Skeletal muscle tissue (tissue), 4 donors: Measurements from ENCODE around the gene ACSM3. TPM values are rescaled to one million over a fixed set of nuclear protein-coding genes. Genes with fewer than 3 reads are reported as not detected.

Experiments used
- H3K27ac ChIP-seq: one replicate; pipeline ENCODE4 v1.7.0; 2013; ENCODE audit warnings: mild to moderate bottlenecking, low read depth, low read length, inconsistent platforms
- H3K27me3 ChIP-seq, 3 donors: one replicate each; pipeline ENCODE4 v1.7.0; 2013; ENCODE audit warnings: low read length in 3 of 3; ENCODE audit not compliant: control insufficient read depth in 3 of 3, insufficient read depth in 3 of 3
- H3K36me3 ChIP-seq, 3 donors: one replicate each; pipeline ENCODE4 v1.7.0; 2013; ENCODE audit warnings: low read length in 3 of 3; ENCODE audit not compliant: control insufficient read depth in 3 of 3, insufficient read depth in 3 of 3
- H3K4me1 ChIP-seq, 3 donors: one replicate each; pipeline ENCODE4 v1.7.0; 2013; ENCODE audit warnings: low read length in 3 of 3, mild to moderate bottlenecking in 3 of 3; ENCODE audit not compliant: control insufficient read depth in 3 of 3, insufficient read depth in 3 of 3
- H3K4me3 ChIP-seq, 3 donors: one replicate each; pipeline ENCODE4 v1.7.0; 2013; ENCODE audit warnings: low read length in 3 of 3
- H3K9ac ChIP-seq, 3 donors: one replicate each; pipeline ENCODE4 v1.7.0; 2013; ENCODE audit warnings: low read length in 3 of 3, mild to moderate bottlenecking in 3 of 3, moderate library complexity in 2 of 3, low read depth in 1 of 3
- H3K9me3 ChIP-seq, 3 donors: one replicate each; pipeline ENCODE4 v1.7.0; 2013; ENCODE audit warnings: low read length in 3 of 3; ENCODE audit not compliant: control insufficient read depth in 3 of 3
- total RNA-seq: library from RNA; depleted of rRNA; stranded (reverse); fragments of >200 nt; gene quantifications from one replicate; pipeline ENCODE4 v1.2.3, GENCODE V29; 2014
- donor health status: Osteomylitis.

ACSM3 gene
- total RNA-seq, 1 donor from 2014 or later = 2.6 TPM

DNA sequence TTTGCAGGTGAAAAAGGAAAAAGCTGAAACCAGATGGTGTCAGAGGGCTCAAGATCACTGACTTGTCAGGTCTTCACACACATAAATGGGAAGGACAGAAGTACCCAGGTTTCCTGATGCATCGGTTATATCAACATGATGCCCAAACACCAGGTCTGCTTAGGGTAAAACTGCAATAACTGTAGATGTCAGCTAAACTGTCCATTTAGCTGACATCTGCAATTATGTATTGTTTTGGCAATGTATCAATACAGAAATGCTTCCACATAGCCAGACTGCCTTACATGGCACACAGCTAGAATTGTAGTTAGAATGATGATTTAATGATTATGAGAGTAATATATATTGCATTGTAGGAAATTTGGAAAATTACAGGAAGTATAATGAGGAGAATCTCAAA lies 5.0 kb downstream of the ACSM3 start:
- Histone ChIP-seq H3K4me1 (no peaks in the 10 kb centered on the region), H3K36me3 (no peaks in the 10 kb centered on the region), H3K9me3 (no peaks in the 10 kb centered on the region), H3K4me3 (no peak overlapping the region), H3K27me3 (no peaks in the 10 kb centered on the region), H3K9ac (no peak overlapping the region), H3K27ac (no peak overlapping the region)

DNA sequence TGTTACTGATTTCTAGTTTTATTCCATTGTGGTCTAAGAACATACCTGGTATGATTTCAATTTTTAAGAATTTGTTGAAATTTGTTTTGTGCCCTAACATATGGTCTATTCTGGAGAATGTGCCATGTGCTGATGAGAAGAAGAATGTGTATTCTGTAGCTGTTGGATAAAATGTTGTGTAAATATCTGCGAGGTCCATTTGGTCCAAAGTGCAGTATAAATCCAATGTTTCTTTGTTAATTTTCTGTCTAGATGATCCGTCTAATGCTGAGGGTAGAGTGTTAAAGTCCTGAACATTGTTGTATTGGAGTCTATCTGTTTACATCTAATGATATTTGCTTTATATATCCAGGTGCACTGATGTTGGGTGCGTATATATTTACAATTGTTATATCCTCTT lies 9.9 kb downstream of the ACSM3 start:
- H3K9me3 ChIP-seq = no peaks in the 10 kb centered on the region
- H3K27me3 ChIP-seq = no peaks in the 10 kb centered on the region
- no peak overlapping the region for H3K9ac ChIP-seq
- H3K4me1 ChIP-seq = no peaks in the 10 kb centered on the region
- no peaks in the 10 kb centered on the region for H3K36me3 ChIP-seq
- H3K4me3 ChIP-seq = no peak overlapping the region
- no peak overlapping the region for H3K27ac ChIP-seq

- Histone ChIP-seq H3K9ac (no peak overlapping the region), H3K36me3 (no peaks in the 10 kb centered on the region), H3K27me3 (no peaks in the 10 kb centered on the region), H3K4me1 (no peaks in the 10 kb centered on the region), H3K9me3 (no peaks in the 10 kb centered on the region), H3K27ac (no peak overlapping the region), H3K4me3 (no peak overlapping the region)
Measured at GRCh38 chr16:20774703-20775362, 11.0 kb downstream of the ACSM3 start.

GRCh38 chr16:20781697-20782096 lies 17.9 kb downstream of the ACSM3 start:
- Histone ChIP-seq H3K27me3 (no peaks in the 10 kb centered on the region), H3K4me3 (no peak overlapping the region), H3K27ac (no peak overlapping the region), H3K9me3 (no peaks in the 10 kb centered on the region), H3K4me1 (no peaks in the 10 kb centered on the region), H3K36me3 (peaks cover 0 to 7% (median 0%) of the 10 kb centered on the region in 3 donors), H3K9ac (no peak overlapping the region)

DNA sequence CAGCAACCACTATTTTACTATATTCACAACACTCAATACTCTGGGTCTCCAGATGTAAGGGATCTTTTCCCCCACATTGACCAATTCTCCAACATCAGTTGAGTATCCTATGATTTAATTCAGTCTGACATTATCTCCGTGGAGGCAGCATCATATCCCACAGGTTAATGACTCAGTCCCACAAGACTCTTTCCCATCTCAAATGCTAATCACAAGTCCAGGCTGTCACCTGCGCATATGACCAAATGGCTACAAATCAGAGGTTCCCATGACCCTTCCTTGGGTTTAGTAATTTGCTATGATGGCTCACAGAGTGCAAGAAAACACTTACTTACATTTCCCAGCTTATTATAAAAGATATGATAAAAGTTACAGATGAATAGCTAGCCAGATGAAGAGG lies 18.7 kb downstream of the ACSM3 start:
- Histone ChIP-seq H3K27me3 (no peaks in the 10 kb centered on the region), H3K4me3 (no peak overlapping the region), H3K9me3 (no peaks in the 10 kb centered on the region), H3K4me1 (no peaks in the 10 kb centered on the region), H3K36me3 (peaks cover 0 to 7% (median 0%) of the 10 kb centered on the region in 3 donors), H3K27ac (no peak overlapping the region), H3K9ac (no peak overlapping the region)

DNA sequence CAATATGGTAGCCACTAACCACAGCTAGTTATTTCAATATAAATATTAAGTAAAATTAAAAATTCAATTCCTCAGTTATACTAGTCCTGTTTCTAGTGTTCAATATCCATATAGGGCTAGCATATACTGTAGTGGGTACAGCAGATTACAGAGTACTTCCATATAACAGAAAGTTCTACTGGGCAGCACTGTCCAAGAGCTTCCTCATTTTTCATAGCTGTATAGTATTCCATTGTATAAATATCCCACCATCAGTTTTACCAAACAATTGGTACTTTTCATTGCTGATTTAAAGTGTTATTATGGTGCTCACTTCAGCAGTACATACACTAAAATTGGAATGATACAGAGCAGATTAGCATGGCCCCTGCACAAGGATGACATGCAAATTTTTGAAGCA lies 20.4 kb downstream of the ACSM3 start:
- no peak overlapping the region for H3K4me3 ChIP-seq
- no peak overlapping the region for H3K9ac ChIP-seq
- no peaks in the 10 kb centered on the region for H3K27me3 ChIP-seq
- peaks cover 0 to 7% (median 0%) of the 10 kb centered on the region in 3 donors for H3K36me3 ChIP-seq
- no peaks in the 10 kb centered on the region for H3K9me3 ChIP-seq
- H3K27ac ChIP-seq = no peak overlapping the region
- no peaks in the 10 kb centered on the region for H3K4me1 ChIP-seq

DNA sequence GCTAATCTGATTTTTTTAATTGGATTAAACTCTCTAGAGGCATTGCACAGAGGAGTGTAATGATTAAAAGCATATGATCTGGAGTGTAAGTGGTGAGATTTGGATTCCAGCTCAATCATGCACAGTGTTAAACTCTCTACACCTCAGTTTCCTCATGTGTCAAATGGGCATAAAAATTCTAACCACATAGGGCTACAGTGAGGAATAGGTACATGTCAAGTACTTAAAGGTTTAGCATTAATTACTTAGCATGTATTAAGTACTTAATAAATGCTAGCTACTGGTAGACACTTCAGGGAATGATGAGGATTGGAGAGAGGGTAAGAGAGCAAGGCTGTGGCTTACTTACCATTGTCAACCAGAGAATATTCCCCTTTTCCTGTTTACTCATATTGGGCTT lies 25.3 kb downstream of the ACSM3 start:
- Histone ChIP-seq H3K9ac (no peak overlapping the region), H3K36me3 (no peaks in the 10 kb centered on the region), H3K27ac (no peak overlapping the region), H3K27me3 (no peaks in the 10 kb centered on the region), H3K9me3 (no peaks in the 10 kb centered on the region), H3K4me3 (no peak overlapping the region), H3K4me1 (no peaks in the 10 kb centered on the region)

GRCh38 chr16:20791923-20792612 lies 28.3 kb downstream of the ACSM3 start:
- H3K27me3 ChIP-seq = no peaks in the 10 kb centered on the region
- no peak overlapping the region for H3K9ac ChIP-seq
- peaks cover 2 to 9% (median 8%) of the 10 kb centered on the region in 3 donors for H3K36me3 ChIP-seq
- no peaks in the 10 kb centered on the region for H3K4me1 ChIP-seq
- H3K9me3 ChIP-seq = no peaks in the 10 kb centered on the region
- H3K4me3 ChIP-seq = no peak overlapping the region
- no peak overlapping the region for H3K27ac ChIP-seq

DNA sequence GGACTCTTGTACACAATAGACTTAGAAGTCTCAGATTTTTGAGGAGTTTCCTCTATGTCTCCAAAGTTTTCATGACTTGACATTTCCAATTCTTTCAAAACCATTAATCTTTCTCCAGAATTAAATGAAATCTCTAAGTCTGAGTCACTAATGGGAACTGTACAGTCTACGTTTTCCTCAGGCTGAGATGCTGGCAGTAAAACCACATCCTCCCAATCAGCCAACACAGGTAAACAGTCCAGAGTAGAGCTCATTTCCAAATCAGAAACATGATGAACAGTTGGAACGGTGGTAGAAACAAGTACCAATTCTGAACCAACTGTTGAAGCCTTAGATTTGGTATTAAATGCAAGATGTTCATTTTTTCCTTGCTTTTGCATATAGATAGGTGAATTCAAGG lies 34.5 kb downstream of the ACSM3 start:
- Histone ChIP-seq H3K4me3 (no peak overlapping the region), H3K27ac (no peak overlapping the region), H3K36me3 (peaks cover 8 to 40% (median 27%) of the 10 kb centered on the region in 3 donors), H3K4me1 (no peaks in the 10 kb centered on the region), H3K9ac (no peak overlapping the region), H3K27me3 (no peaks in the 10 kb centered on the region), H3K9me3 (no peaks in the 10 kb centered on the region)

DNA sequence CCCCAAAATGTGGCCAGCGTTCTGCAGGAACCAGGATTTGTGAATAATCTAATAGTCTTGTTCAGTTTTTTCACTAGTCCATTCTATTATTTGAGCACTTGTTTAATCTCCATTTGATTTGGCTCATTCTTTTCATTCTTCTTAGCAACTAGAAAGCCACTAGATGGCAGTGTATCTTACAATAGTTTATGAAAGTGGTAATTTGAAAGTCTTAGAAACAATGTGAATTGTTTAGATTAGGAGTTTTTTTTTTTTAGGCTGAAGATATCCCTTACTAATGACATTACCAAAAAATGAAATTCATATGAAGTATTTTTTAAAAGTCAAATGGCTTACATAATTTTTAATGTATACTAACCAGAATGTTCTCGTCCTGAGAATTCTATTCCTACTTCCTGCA lies 35.8 kb downstream of the ACSM3 start:
- no peaks in the 10 kb centered on the region for H3K27me3 ChIP-seq
- no peak overlapping the region for H3K9ac ChIP-seq
- H3K9me3 ChIP-seq = no peaks in the 10 kb centered on the region
- H3K4me1 ChIP-seq = no peaks in the 10 kb centered on the region
- H3K27ac ChIP-seq = no peak overlapping the region
- no peak overlapping the region for H3K4me3 ChIP-seq
- peaks cover 8 to 40% (median 27%) of the 10 kb centered on the region in 3 donors for H3K36me3 ChIP-seq
